Measurements from ENCODE around the gene KDM4B.

The KDM4B gene

DNA sequence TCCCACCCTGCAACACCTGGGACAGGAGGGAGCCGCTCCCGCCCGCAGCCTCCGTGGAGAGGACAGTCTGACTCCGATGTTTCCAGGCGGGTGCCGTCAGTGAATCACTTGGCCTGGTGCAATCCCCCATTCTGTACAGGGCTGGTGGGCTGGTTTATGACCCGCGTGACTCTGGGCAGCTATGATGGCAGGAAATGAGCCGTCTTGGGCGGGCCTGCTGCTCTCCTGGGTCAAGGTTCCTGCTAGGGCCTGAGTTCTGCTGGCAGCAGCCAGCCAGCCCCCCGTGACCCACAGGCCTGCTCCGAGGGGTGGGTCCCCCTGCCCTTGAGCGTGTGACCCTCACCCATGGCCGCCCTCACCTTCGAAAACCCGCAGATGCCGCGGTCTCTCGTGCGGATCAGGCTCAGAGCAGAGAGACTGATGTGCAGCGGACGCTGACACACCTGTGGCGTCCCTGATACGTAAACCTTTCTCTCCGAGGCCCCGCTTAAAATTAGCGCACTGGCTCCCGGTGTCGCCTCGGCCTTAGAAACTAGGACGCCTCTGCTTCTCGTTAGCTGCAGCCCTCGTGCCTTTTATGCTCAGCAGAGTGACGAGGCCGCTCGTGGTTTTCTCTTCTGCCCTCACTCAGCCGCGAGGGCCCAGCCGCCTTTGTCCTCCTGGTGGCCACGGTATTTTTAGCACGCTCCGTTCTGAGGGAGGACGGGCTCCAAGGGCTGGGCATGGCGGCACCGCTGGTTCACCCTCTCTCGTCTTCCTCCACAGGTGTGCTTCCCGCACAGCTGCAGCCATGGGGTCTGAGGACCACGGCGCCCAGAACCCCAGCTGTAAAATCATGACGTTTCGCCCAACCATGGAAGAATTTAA lies 63.4 kb downstream of the KDM4B start:
- no peak for DNase-seq (ENCODE audit: low read depth in 1 of 2, low spot score in 1 of 2)

DNA sequence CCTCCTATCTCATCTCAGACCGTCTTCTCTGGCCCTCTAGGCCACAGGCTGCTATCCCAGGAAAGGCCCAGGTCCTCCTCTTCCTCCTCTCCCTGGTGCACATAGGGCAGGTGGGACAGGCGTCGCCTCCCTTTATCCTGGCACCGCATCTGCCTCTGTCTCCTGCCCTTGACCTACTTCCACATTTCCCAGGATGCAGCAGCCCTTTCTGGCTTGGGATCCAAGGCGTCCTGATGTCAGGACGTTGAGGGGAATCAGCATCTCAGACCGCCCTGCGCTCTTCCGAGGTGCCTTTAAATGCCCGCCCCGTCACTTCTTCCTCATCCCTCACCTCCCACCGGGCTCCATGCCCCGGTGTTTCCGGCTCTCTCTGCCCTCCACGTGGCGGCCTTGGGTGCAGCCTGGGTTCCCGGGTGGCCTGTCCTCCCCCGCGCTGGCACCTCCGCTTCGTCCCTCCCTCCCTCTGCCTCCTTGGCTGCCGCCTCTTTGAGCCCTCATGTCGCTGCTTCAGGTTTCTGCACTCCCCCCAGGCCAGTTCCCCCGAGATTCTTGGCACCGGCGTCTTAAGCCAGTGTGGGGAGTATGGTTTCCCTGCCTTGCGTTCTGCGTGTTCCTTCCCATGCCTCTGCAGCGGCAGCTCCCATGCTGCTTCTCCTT lies 66.3 kb downstream of the KDM4B start:
- no peak for DNase-seq (ENCODE audit: low read depth in 1 of 2, low spot score in 1 of 2)

GRCh38 chr19:5035793-5036697 lies 67.1 kb downstream of the KDM4B start:
- no peak for DNase-seq (ENCODE audit: low read depth in 1 of 2, low spot score in 1 of 2)

DNA sequence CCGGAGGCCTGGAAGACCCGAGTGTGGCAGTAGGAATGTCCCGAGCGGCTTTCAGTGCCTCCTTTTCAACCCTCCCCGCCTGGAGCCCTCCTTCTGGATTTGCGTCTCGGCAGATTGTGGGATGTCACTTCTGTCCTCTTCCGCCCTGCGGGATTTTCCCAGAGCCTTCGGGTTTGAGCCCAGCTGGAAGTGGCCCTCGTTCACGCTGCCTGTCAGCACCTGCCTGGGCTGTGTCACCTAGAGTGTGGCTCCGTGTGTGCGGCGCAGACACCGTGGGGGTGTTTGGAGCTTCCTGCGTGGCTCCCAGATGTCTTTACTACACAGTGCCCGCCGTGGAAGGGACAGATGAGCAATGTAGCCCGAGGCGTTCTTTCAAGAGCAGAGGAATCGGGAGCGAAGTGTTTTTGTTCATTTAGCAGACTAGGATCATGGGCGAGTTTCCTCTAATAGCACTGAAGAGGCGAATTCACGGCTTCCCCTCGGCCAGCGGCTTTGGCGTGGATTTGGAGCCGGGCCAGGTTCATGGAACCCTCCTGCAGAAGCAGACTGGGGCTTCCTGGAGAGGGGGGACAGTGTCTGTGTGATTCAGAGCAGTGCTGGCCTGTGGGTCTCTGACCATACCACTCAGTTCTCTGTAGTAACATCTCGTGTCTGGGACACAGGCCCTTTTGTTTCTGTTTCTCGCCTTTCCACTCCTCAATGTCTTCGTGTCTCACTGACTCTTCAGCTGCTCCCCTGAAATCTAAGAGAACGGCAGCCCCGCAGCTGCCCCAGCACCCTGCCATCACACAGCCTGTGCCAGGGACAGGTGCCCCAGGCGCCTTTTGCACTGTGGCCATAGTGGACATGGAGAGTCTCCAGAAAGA lies 68.0 kb downstream of the KDM4B start:
- no peak for DNase-seq (ENCODE audit: low read depth in 1 of 2, low spot score in 1 of 2)

- no peak for DNase-seq (ENCODE audit: low read depth in 1 of 2, low spot score in 1 of 2)
Measured at GRCh38 chr19:5037936-5038335, 69.0 kb downstream of the KDM4B start.

GRCh38 chr19:5038631-5039271 lies 69.8 kb downstream of the KDM4B start:
- no peak for DNase-seq (ENCODE audit: low read depth in 1 of 2, low spot score in 1 of 2)

- DNase-seq (ENCODE audit: low read depth in 1 of 2, low spot score in 1 of 2), result no peak
Measured at GRCh38 chr19:5039642-5040543, 71.0 kb downstream of the KDM4B start.

DNA sequence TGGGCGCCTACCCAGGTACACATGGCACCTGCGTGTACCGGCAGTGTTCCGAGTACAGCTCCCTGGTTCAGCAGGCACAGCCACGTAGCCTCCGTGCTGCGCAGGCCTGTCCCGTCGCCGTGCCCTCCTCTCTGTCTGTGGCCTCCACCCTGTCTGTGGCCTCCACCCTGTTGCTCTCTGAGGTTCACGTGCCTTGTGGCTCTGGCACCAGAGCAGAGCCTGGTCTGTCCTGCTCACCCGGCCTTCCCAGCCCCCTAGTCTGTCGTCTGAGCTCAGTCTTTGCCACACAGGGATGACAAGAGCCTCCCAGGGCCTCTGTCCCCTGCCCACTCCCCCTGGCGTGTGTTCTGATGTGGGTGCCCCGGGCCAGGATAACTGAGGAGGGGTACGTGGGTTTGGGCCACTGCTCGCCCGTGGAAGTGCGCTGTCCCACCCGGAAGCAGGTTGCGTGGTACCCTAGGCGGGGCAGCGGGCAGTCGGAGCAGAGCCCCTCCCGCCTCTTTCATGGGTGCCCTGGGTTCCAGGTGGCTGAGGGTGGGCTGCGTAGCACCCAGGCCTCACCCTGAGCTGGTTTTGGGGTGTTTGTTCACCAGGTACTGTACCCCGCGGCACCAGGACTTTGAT lies 71.7 kb downstream of the KDM4B start:
- no peak for DNase-seq (ENCODE audit: low read depth in 1 of 2, low spot score in 1 of 2)

GRCh38 chr19:5041168-5041912 lies 72.4 kb downstream of the KDM4B start:
- no peak for DNase-seq (ENCODE audit: low read depth in 1 of 2, low spot score in 1 of 2)

DNA sequence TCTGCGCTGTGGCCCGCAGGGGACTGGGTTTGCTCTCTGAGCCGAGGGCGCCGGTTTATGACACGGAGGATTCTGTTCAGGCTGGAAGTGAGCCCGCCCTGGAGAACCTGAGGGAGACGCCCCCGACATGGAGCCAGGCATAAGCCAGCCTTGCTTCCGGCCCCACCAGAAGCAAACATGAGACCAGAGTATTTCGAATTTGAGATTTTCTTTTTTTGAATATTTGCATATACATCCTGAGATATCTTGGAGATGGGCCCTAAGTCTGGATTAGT lies 72.9 kb downstream of the KDM4B start:
- DNase-seq (ENCODE audit: low read depth in 1 of 2, low spot score in 1 of 2), result no peak

GRCh38 chr19:5042556-5042955 lies 73.6 kb downstream of the KDM4B start:
- DNase-seq (ENCODE audit: low read depth in 1 of 2, low spot score in 1 of 2), result no peak

DNA sequence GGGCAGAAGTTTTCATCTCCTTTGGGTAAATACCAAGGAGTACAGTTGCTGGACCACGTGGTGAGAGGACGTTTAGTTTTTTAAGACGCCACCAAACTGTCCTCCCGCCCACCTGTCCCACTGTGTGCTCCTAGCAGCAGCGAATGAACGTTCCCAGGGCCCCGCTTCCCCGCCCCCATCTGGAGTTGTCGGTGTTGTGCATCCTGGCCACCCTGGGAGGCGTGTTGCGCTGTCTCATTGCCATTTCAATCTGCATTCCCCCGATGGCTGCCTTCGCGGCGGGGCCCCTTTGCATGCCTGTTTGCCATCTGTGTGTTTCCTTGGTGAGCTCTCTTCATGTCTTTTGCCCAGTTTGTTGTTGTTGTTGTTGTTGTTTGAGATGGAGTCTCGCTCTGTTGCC lies 76.1 kb downstream of the KDM4B start:
- no peak for DNase-seq (ENCODE audit: low read depth in 1 of 2, low spot score in 1 of 2)

DNA sequence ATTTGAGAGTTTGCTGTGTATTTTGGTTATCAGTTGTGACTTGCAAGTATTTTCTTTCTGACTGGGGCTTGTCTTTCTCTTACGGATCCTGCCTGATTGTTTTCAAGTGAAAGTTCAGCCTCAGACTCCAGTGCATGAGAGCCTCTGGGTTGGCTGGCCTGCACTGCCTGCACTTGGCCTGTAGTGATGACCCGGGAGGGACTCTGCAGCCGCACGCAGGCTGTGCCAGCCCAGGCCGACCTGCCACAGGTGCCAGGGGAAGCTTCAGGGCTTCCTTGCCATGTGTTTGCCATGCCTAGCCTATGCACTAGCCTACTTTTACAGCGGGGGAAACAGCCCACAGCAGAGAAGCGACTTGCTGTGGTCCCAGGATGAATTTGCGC lies 77.0 kb downstream of the KDM4B start:
- DNase-seq (ENCODE audit: low read depth in 1 of 2, low spot score in 1 of 2), result no peak

GRCh38 chr19:5046339-5047039 lies 77.6 kb downstream of the KDM4B start:
- no peak for DNase-seq (ENCODE audit: low read depth in 1 of 2, low spot score in 1 of 2)

GRCh38 chr19:5047251-5047935 lies 78.5 kb downstream of the KDM4B start:
- no peak for DNase-seq (ENCODE audit: low read depth in 1 of 2, low spot score in 1 of 2)

DNA sequence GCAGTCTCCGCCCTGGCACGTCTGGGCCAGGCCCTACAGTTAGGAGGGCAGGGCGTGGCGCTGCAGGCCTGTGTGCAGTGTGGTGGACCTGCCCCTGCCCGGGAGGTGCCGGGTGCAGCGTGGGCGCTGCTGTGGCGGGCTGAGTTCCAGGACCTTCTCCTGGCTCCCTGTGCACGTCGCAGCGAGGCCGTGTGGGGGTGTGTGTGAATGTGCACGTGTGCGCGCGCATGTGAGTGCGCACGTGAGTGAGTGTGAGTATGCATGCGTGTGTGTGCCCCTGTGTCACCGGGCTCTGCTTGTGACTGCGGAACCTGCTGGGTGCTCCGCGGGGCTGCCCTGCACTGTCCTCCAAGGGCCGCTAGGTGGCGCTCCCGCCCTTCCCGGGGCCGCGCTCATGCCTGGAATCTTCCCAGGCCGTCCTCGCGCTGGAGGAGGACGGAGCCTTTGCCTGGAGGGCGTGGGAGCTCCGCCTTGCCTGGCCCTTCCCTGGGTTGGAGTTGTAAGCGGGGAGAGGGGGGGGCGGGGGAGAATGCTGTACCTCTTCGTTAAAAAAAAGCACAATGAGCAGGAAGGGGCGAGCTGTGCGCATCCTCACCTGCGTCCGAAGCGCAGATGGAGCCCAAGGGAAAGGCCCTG lies 79.3 kb downstream of the KDM4B start:
- peak; percentile 15 to 40 for DNase-seq (ENCODE audit: low read depth in 1 of 2, low spot score in 1 of 2)

Measured in stimulated activated CD4-positive, alpha-beta T cell treated with anti-CD3 and anti-CD28 coated beads, Interleukin-15, amount 100 ng/mL, for 1 hour (primary cell).